ENCODE results near the gene SPINK5. TPM values are rescaled to one million over a fixed set of nuclear protein-coding genes. Genes with fewer than 3 reads are reported as not detected.

The SPINK5 gene
- polyA plus RNA-seq, 3 donors: not detected

DNA sequence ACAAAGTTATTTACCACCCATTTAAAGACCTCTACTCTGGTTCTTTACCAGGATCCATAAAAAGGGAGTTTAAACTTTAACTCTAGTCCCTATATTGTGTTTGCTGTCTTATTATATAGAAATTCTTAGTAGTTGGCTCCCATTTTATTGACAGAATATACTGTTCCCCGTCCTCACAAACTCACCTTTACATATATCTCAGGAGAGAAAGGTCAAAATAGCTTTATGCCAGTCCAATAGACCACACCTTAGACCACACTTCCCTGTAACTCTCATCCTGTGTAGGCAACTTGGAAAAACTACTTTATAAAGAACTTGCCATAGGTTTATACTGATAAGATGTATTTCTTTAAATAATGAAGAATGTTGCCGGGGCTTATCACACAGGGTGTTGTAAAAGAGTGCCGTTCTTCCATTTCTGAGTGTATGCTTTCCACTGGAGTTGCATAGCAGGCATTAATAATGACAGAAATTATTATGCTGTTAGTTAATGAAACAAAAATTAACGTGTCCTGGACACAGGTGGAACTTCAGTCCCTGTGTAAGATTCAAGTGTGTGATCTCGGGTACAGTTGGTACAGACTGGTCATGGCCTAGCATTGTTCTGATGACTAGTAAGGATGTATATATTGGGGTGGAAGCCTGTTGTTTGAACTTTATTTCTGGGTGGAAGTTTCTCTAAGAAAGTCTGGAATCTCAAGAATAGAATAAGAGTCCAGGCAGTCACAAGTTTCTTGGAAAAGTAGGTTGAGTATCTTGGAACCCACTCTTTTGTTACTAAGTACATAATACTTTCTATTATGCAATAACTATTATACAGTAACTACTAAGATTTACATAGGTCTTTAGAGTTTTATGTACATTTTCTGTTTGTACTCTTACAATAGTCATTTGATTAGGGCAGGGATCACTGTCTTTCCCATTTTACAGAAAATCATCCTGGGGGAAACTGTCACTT lies 71.6 kb downstream of the SPINK5 start:
- no peak overlapping the region for H2AFZ ChIP-seq (ENCODE audit: insufficient read depth, low read depth, low read length, poor library complexity, severe bottlenecking)
- no peak overlapping the region for H3K4me3 ChIP-seq (replicated peaks in 1 of 3; ENCODE audit: low read depth in 2 of 3, low read length in 3 of 3)
- H4K20me1 ChIP-seq (ENCODE audit: insufficient read depth, low read length): no peaks in the 10 kb centered on the region
- no peak overlapping the region for H3K27ac ChIP-seq (ENCODE audit: low read depth in 1 of 2, low read length in 2 of 2)
- no peak overlapping the region for H3K9ac ChIP-seq (ENCODE audit: insufficient read depth, low read length, poor library complexity, severe bottlenecking)
- no peaks in the 10 kb centered on the region for H3K27me3 ChIP-seq (ENCODE audit: control insufficient read depth in 2 of 2, insufficient read depth in 2 of 2, low read length in 2 of 2)
- no peak overlapping the region for H3K4me2 ChIP-seq (replicated peaks; ENCODE audit: extremely low read depth, low read length, poor library complexity, severe bottlenecking)
- no peaks in the 10 kb centered on the region for H3K36me3 ChIP-seq (replicated peaks in 1 of 2; ENCODE audit: control insufficient read depth in 1 of 2, insufficient read depth in 2 of 2, low read length in 2 of 2)
- WGBS (ENCODE audit: insufficient coverage): 93% methylated on average over 4 of the region's 5 CpGs
- no peaks in the 10 kb centered on the region for H3K4me1 ChIP-seq (ENCODE audit: control insufficient read depth in 1 of 2, insufficient read depth in 2 of 2, low read length in 2 of 2)
- Mint-ChIP-seq H3K27ac (no peak overlapping the region), H3K36me3 (no peaks in the 10 kb centered on the region), H3K9me3 (no peaks in the 10 kb centered on the region), H3K4me3 (no peak overlapping the region), H3K27me3 (ENCODE audit: low read depth in 3 of 3) (peaks cover 0 to 2% (median 0%) of the 10 kb centered on the region in 3 donors), H3K4me1 (no peaks in the 10 kb centered on the region)
- H3K9me3 ChIP-seq (replicated peaks in 1 of 2; ENCODE audit: control insufficient read depth in 1 of 2, insufficient read depth in 1 of 2, low read length in 2 of 2): no peaks in the 10 kb centered on the region
- DNase-seq: no peak
- H3K79me2 ChIP-seq (ENCODE audit: insufficient read depth, low read length): no peaks in the 10 kb centered on the region
- intact Hi-C loops (cut with micrococcal nuclease): no loop called here
- TF ChIP-seq CTCF (IDR thresholded peaks at IDR 0.05): no peak

DNA sequence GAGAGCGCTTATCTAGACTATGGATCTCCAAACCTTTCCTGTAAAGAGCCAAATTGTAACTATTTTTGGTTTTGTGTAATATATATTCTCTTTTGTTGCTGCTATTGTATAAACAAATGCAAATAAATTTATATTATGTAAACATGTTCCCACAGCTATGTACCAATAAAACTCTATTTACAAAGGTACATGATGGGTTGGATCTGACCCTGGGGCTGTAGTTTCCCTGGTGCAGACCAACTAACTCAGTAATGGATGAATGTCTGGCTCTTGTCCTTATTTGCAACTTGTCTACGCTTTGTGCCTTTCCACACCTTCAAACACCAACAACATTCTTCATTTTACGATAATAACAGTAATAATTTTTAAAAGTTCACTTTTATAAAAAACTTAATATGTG lies 77.1 kb downstream of the SPINK5 start:
- Histone ChIP-seq H2AFZ (ENCODE audit: insufficient read depth, low read depth, low read length, poor library complexity, severe bottlenecking) (no peak overlapping the region), H3K4me2 (replicated peaks; ENCODE audit: extremely low read depth, low read length, poor library complexity, severe bottlenecking) (no peak overlapping the region), H3K4me3 (replicated peaks in 1 of 3; ENCODE audit: low read depth in 2 of 3, low read length in 3 of 3) (no peak overlapping the region), H3K9me3 (replicated peaks in 1 of 2; ENCODE audit: control insufficient read depth in 1 of 2, insufficient read depth in 1 of 2, low read length in 2 of 2) (no peaks in the 10 kb centered on the region), H3K79me2 (ENCODE audit: insufficient read depth, low read length) (no peaks in the 10 kb centered on the region), H3K27ac (ENCODE audit: low read depth in 1 of 2, low read length in 2 of 2) (no peak overlapping the region), H3K9ac (ENCODE audit: insufficient read depth, low read length, poor library complexity, severe bottlenecking) (no peak overlapping the region), H3K27me3 (ENCODE audit: control insufficient read depth in 2 of 2, insufficient read depth in 2 of 2, low read length in 2 of 2) (no peaks in the 10 kb centered on the region), H3K4me1 (ENCODE audit: control insufficient read depth in 1 of 2, insufficient read depth in 2 of 2, low read length in 2 of 2) (no peaks in the 10 kb centered on the region), H4K20me1 (ENCODE audit: insufficient read depth, low read length) (no peaks in the 10 kb centered on the region), H3K36me3 (replicated peaks in 1 of 2; ENCODE audit: control insufficient read depth in 1 of 2, insufficient read depth in 2 of 2, low read length in 2 of 2) (no peaks in the 10 kb centered on the region)
- Mint-ChIP-seq H3K27me3 (ENCODE audit: low read depth in 3 of 3) (no peaks in the 10 kb centered on the region), H3K27ac (no peak overlapping the region), H3K4me3 (no peak overlapping the region), H3K36me3 (no peaks in the 10 kb centered on the region), H3K4me1 (no peaks in the 10 kb centered on the region), H3K9me3 (no peaks in the 10 kb centered on the region)
- TF ChIP-seq CTCF (IDR thresholded peaks at IDR 0.05): no peak
- WGBS (ENCODE audit: insufficient coverage): no CpG with 5 or more reads among the region's 3 CpGs
- DNase-seq: no peak
- intact Hi-C loops (cut with micrococcal nuclease): no loop called here
